HepG2 (cell line): ENCODE data around the gene NRBP1. TPM values are rescaled to one million over a fixed set of nuclear protein-coding genes. Genes with fewer than 3 reads are reported as not detected.

ENCODE experiments used
- CENPBD1 ChIP-seq: sonication (generic); formaldehyde crosslinking; IDR thresholded peaks from 2 replicates; pipeline ENCODE4 v1.8.0; 2022; ENCODE audit warnings: missing genetic modification reagents, low read depth, mild to moderate bottlenecking, borderline replicate concordance
- DDIT3 ChIP-seq: sonication (generic); formaldehyde crosslinking; IDR thresholded peaks from 2 replicates; pipeline ENCODE4 v1.4.0; 2020; ENCODE audit warnings: mild to moderate bottlenecking, missing genetic modification reagents
- IRF1 ChIP-seq: sonication (generic); formaldehyde crosslinking; IDR thresholded peaks from 2 replicates; pipeline ENCODE4 v1.4.0; 2020; ENCODE audit warnings: low read depth, mild to moderate bottlenecking, missing genetic modification reagents
- POLR2AphosphoS5 ChIP-seq: IDR thresholded peaks from 2 replicates; pipeline ENCODE4 v1.6.1; 2012; ENCODE audit warnings: low read depth, low read length
- PRDM15 ChIP-seq: sonication (generic); formaldehyde crosslinking; IDR thresholded peaks from 2 replicates; pipeline ENCODE4 v1.4.0; 2020; ENCODE audit warnings: missing genetic modification reagents
- RXRA ChIP-seq: sonication (generic); formaldehyde crosslinking; IDR thresholded peaks from 2 replicates; pipeline ENCODE4 v1.5.1; 2020; ENCODE audit warnings: missing genetic modification reagents
- ZHX2 ChIP-seq, 2 experiments: sonication (generic) in 1 of 2; formaldehyde crosslinking in 1 of 2; IDR thresholded peaks; 2 replicates each; pipeline versions ENCODE4 v1.6.1 to v1.9.0; 2014 to 2022; ENCODE audit warnings: antibody characterized with exemption in 1 of 2, borderline replicate concordance in 1 of 2, inconsistent platforms in 1 of 2, low read depth in 1 of 2, missing genetic modification reagents in 1 of 2
- ZKSCAN1 ChIP-seq: fragments of 150-350 bp; IDR thresholded peaks from 2 replicates; pipeline ENCODE4 v1.6.1; 2014; ENCODE audit warnings: low read length
- ZNF234 ChIP-seq: sonication (generic); formaldehyde crosslinking; conservative IDR thresholded peaks from 2 replicates; pipeline ENCODE4 v1.5.1; 2020; ENCODE audit warnings: mild to moderate bottlenecking, missing genetic modification reagents
- polyA plus RNA-seq, 8 experiments: library from polyadenylated mRNA; depleted of rRNA in 3 of 8; stranded (reverse) in 7 of 8; unstranded in 1 of 8; fragments of >200 nt; fragmentation: Illumina TruSeq in 4 of 8; extraction: Trizol in 4 of 8; gene quantifications; 2 replicates each; pipeline versions ENCODE4 v1.2.1 to v1.2.3, GENCODE V29; 2011 to 2016; ENCODE audit warnings: low read depth in 4 of 8, missing spikeins in 1 of 8, mixed read lengths in 1 of 8; ENCODE audit not compliant: insufficient read depth in 1 of 8
- total RNA-seq, 5 experiments: library from RNA; depleted of rRNA; stranded (reverse); fragments of >200 nt; fragmentation: Illumina TruSeq; extraction: Trizol; gene quantifications; 2 replicates each; pipeline ENCODE4 v1.2.3, GENCODE V29; 2016; ENCODE audit warnings: low read depth in 1 of 5

The NRBP1 gene
- total and polyA plus RNA-seq, 2 of the 13 experiments (the other 11 are each of a cell fraction or from before 2014, with no cell fraction given), result 165 to 240 TPM

- TF ChIP-seq CENPBD1 (CRISPR knock-in tag) (no peak; the same call in 1 of the 2 replicates), RXRA (CRISPR knock-in tag) (no peak; the same call in none of the 2 replicates), ZHX2 (IDR thresholded peaks at IDR 0.05; ENCODE audit: low read depth) (peak; percentile 52; the same call in 1 of the 2 replicates), ZHX2 (CRISPR knock-in tag; IDR thresholded peaks at IDR 0.05; ENCODE audit: borderline replicate concordance) (peak; percentile 92), ZKSCAN1 (no peak), DDIT3 (CRISPR knock-in tag) (no peak), PRDM15 (CRISPR knock-in tag) (peak; percentile 82), ZNF234 (0 out of 2 replicates have a peak, but pooled peaks have one; percentile 20), IRF1 (peak; percentile 19; the same call in 1 of the 2 replicates), POLR2AphosphoS5 (peak; percentile 99)
Measured at GRCh38 chr2:27409321-27410073, 18.9 kb upstream of the NRBP1 start, which contains the start of gene PPM1G (continued).
